GM12874 (cell line): ENCODE results near the gene CCDC152.

Source experiments
- TF ChIP-seq, protein P1 (sequence below): IDR thresholded peaks from 2 replicates; pipeline ENCODE4 v1.5.1; 2011; ENCODE audit warnings: low read depth, mild to moderate bottlenecking, control low read depth, low read length, moderate library complexity; ENCODE audit not compliant: insufficient read depth

The CCDC152 gene

DNA sequence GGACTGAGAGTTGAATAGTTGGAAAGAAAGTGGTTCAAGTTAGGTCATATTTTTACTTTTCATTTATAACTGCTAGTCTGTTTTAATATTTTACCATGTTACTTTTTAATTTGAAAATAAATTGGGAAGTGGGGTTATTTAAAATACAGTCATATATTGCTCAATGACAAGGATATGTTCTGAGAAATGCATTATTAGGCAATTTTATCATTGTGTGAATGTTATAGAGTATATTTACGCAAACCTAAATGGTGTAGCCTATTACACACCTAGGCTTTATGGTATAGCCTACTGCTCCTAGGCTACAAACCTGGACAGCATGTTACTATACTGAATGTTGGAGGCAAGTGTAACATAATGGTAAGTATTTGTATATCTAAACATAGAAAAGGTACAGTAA, 5.2 kb downstream of the CCDC152 start:
- TF ChIP-seq, protein P1, sequence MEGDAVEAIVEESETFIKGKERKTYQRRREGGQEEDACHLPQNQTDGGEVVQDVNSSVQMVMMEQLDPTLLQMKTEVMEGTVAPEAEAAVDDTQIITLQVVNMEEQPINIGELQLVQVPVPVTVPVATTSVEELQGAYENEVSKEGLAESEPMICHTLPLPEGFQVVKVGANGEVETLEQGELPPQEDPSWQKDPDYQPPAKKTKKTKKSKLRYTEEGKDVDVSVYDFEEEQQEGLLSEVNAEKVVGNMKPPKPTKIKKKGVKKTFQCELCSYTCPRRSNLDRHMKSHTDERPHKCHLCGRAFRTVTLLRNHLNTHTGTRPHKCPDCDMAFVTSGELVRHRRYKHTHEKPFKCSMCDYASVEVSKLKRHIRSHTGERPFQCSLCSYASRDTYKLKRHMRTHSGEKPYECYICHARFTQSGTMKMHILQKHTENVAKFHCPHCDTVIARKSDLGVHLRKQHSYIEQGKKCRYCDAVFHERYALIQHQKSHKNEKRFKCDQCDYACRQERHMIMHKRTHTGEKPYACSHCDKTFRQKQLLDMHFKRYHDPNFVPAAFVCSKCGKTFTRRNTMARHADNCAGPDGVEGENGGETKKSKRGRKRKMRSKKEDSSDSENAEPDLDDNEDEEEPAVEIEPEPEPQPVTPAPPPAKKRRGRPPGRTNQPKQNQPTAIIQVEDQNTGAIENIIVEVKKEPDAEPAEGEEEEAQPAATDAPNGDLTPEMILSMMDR = no peak

DNA sequence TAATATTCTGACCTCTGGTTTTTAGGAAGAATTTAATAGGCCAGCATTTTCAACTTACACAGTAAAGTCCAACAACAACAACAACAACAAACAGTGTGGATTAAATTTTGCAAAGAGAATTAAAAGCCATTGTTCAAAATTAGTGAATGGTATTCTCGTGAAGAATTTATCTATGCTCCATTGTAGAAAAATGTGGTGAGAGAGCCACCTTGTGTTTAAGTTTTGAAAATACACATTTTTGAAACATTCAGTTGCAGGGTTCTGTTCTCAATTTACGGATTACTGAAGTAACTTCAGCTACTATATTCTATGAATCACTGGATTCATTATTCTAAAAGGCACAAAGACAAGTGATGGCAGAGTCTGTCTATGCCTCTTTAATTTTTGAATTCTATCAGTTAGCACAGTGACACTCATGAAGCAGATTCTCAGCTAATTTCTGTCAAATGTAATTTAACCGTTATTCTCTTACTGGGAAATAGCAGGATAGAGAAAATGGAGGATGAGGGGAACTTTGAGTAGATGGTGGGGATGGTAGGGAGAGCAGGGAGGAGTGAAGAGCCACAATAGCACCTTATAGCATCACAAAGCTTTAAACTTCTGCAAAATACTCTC, 11.0 kb downstream of the CCDC152 start:
- TF ChIP-seq, protein P1 = no peak; the same call in 1 of the 2 replicates

DNA sequence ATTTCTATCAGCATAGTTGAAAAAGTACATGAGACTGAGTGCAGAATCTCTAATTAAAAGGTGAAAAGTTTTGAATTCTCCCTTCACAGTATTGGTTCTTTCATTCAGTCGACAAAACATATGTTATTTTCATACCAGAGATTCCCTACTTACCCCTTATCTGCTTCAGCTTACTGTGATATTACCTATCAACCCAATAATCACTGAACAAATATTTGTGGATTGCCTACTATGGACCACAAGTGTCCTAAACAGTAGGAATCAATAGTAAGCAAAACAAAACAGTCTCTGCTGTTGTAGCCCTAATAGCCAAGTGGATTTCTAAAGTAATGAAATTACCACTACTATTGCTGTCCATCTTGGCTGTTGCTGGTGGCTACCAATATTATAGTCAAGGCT, 11.5 kb downstream of the CCDC152 start:
- TF ChIP-seq, protein P1 = no peak

DNA sequence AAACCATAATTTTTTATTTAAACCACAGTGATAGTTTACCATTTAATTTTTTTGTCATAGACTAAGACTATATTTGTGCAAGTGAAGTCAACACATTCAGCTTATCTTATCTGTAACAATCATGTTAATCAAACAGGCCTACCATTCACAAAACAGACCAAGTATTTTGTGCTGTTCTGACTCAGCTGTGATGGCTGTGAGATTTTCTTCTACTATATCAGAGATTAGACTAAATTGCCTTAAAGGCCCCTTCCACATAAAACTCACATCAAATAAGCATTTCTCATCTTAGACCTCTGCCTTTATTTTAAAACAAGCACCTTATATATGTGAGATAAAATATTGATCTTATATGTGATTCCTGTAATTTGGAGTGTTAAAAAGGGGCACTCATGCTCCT, 13.4 kb downstream of the CCDC152 start:
- TF ChIP-seq, protein P1 = no peak

DNA sequence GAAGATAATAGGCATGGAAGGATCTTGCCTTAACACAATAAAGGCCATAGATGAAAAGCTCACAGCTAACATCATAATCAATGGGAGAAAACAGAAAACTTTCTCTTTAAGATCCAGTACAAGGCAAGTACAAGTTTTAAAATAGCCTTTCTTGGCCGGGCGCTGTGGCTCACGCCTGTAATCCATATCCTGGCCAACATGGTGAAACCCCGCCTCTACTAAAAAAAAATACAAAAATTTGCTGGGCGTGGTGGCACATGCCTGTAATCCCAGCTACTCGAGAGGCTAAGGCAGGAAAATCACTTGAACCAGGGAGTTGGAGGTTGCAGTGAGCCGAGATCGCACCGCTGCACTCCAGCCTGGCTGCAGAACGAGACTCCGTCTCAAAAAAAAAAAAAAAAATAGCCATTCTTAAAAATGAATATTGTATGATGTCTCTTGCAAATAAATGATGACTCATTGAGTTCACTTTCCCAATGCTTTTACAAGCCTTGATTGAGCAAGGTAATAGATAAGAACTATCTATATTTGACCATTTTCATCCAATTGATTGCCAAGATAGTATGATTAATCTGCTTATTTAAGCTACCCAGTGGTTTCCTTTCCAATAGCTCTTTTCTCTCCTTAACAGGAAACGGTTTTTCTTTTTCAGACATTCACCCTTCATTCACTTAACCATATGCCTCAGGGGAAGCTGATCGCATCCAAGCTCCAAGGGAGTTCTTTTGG, 15.8 kb downstream of the CCDC152 start:
- TF ChIP-seq, protein P1 = no peak

DNA sequence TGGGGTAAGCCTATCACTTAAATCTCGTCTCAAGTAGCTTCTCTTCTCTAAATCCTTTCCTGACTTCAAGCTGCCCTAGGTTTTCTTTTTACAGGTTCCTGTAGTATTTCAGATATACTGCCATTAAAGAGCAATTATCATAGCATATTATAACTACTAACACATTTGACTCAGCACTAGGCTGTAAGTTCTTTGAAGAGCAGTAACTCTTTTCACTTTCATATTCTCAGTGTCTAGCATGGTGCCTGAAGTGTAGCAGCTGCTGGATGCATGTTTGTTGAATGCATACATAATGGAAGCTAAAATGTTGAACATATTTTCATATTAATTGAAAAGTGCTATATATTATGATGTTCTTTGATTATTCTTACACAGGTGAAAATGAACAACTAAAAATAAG, 22.5 kb downstream of the CCDC152 start:
- TF ChIP-seq, protein P1 = no peak

DNA sequence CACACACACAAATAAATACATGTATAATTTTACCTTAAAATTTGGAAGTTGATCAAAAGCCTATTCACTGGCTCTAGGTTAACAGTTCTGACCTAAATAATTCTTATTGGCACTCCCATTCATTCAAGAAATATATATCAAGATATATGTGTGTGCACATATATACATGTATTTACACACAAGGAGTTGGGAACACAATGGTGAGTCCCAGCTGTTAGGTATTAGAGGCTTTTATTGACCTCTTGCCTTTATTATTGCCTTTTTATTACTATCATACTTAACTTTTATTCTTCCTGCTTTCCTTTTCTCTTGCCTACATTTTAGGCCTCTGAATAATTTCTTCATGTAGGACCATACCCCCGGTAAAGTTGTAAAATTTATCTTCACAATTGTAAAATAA, 25.0 kb downstream of the CCDC152 start:
- TF ChIP-seq, protein P1 = no peak
